HCT116 (cell line): ENCODE results near the gene TIAM1. TPM values are rescaled to one million over a fixed set of nuclear protein-coding genes. Genes with fewer than 3 reads are reported as not detected.

Source experiments
- ATAC-seq: fragments of 200-7000 bp; cut with Tn5 transposase; 2 replicates; pipeline ENCODE4 v1.9.1; 2020; ENCODE audit warnings: mild to moderate bottlenecking, moderate library complexity
- BruUV-seq: library from RNA; stranded (reverse); fragments of 400-500 nt; replicated peaks from 2 replicates; lab custom pipeline; 2021; lab: Mats Ljungman, UMichigan
- CTCF ChIA-PET: fragments of 300-600 bp; sonication (Branson Sonifier 250); formaldehyde crosslinking; loops from one replicate; lab custom pipeline; 2021; ENCODE audit warnings: antibody characterized with exemption; lab: Charles Lee
- POLR2A ChIA-PET: fragments of 300-600, 350-600 bp; sonication (Branson Sonifier 250); formaldehyde crosslinking; loops from one replicate; lab custom pipeline; 2021; ENCODE audit warnings: antibody characterized with exemption; lab: Charles Lee
- RAD21 ChIA-PET, 2 experiments: fragments of 300-600 bp; sonication (Branson Sonifier 250); formaldehyde crosslinking; loops; one replicate each; lab custom pipeline; 2023; ENCODE audit warnings: low total read pairs in 2 of 2; ENCODE audit not compliant: uncharacterized antibody in 2 of 2, unreplicated experiment in 2 of 2, low non-redundant PET in 1 of 2; lab: Charles Lee
- DNase-seq: peaks from one replicate; pipeline ENCODE4 v3.0.0-alpha.2; 2010; ENCODE audit warnings: low read depth, low spot score
- H2AFZ ChIP-seq: fragments of 200-600 bp; shearing (Covaris generic), sonication (generic); 2 replicates; pipeline ENCODE4 v1.6.1; 2017; ENCODE audit warnings: low read depth, mixed run types, mixed read lengths, antibody characterized with exemption, low read length; ENCODE audit not compliant: poor library complexity, severe bottlenecking
- H3K27ac ChIP-seq: 2 replicates; pipeline ENCODE4 v1.5.1; 2012; ENCODE audit warnings: low read depth, low read length
- H3K27me3 ChIP-seq: fragments of 200-600 bp; sonication (generic); 2 replicates; pipeline ENCODE4 v1.6.1; 2016; ENCODE audit warnings: mixed run types, low read length, mixed read lengths; ENCODE audit not compliant: insufficient read depth
- H3K36me3 ChIP-seq, 2 experiments: fragments of 200-500 bp in 1 of 2; fragments of 200-600 bp in 1 of 2; sonication (Bioruptor generic) in 1 of 2; sonication (generic) in 1 of 2; 2 replicates each; pipeline versions ENCODE4 v1.5.1 to v1.6.1; 2014 to 2016; ENCODE audit warnings: low read length in 2 of 2, inconsistent platforms in 1 of 2, mixed read lengths in 1 of 2, mixed run types in 1 of 2; ENCODE audit not compliant: insufficient read depth in 2 of 2, control insufficient read depth in 1 of 2
- H3K4me1 ChIP-seq, 2 experiments: fragments of 200-600 bp in 1 of 2; sonication (generic) in 1 of 2; 2 replicates each; pipeline versions ENCODE4 v1.5.1 to v1.6.1; 2012 to 2017; ENCODE audit warnings: low read length in 2 of 2, inconsistent platforms in 1 of 2, mild to moderate bottlenecking in 1 of 2, mixed read lengths in 1 of 2, mixed run types in 1 of 2, moderate library complexity in 1 of 2; ENCODE audit not compliant: insufficient read depth in 2 of 2, control insufficient read depth in 1 of 2
- H3K4me2 ChIP-seq: fragments of 200-600 bp; sonication (generic); 2 replicates; pipeline ENCODE4 v1.6.1; 2017; ENCODE audit warnings: mixed run types, low read length, mixed read lengths
- H3K4me3 ChIP-seq, 2 experiments: fragments of 200-600 bp in 1 of 2; sonication (generic) in 1 of 2; replicated peaks in 1 of 2; 2 replicates each; pipeline ENCODE4 v1.5.1; 2011 to 2016; ENCODE audit warnings: low read length in 2 of 2, control low read depth in 1 of 2, low read depth in 1 of 2, mild to moderate bottlenecking in 1 of 2, mixed read lengths in 1 of 2, mixed run types in 1 of 2
- H3K79me2 ChIP-seq: fragments of 200-600 bp; sonication (generic); 2 replicates; pipeline ENCODE4 v1.6.1; 2017; ENCODE audit warnings: mild to moderate bottlenecking, mixed run types, low read length, moderate library complexity, mixed read lengths; ENCODE audit not compliant: insufficient read depth
- H3K9ac ChIP-seq: fragments of 200-600 bp; sonication (generic); 2 replicates; pipeline ENCODE4 v1.6.1; 2016; ENCODE audit warnings: low read length, mixed read lengths
- H3K9me2 ChIP-seq: fragments of 200-600 bp; sonication (generic), shearing (Covaris generic); 2 replicates; pipeline ENCODE4 v1.6.1; 2017; ENCODE audit warnings: mixed run types, mild to moderate bottlenecking, moderate library complexity; ENCODE audit not compliant: insufficient read depth
- H3K9me3 ChIP-seq, 2 experiments: fragments of 200-500 bp in 1 of 2; fragments of 200-600 bp in 1 of 2; sonication (Bioruptor generic) in 1 of 2; sonication (generic) in 1 of 2; 2 replicates each; pipeline ENCODE4 v1.6.1; 2014 to 2017; ENCODE audit warnings: low read length in 2 of 2, mixed read lengths in 2 of 2, inconsistent platforms in 1 of 2, low read depth in 1 of 2, mild to moderate bottlenecking in 1 of 2, mixed run types in 1 of 2, moderate library complexity in 1 of 2; ENCODE audit not compliant: control insufficient read depth in 1 of 2, insufficient read depth in 1 of 2
- H4K20me1 ChIP-seq: fragments of 200-600 bp; sonication (generic), shearing (Covaris generic); 2 replicates; pipeline ENCODE4 v1.6.1; 2017; ENCODE audit warnings: mixed run types, mild to moderate bottlenecking, moderate library complexity; ENCODE audit not compliant: insufficient read depth
- CEBPB ChIP-seq: IDR thresholded peaks from 2 replicates; pipeline ENCODE4 v1.6.1; 2012; ENCODE audit warnings: low read depth
- EGR1 ChIP-seq: IDR thresholded peaks from 2 replicates; pipeline ENCODE4 v1.6.1; 2012; ENCODE audit warnings: low read depth
- ELF1 ChIP-seq: IDR thresholded peaks from 2 replicates; pipeline ENCODE4 v1.6.1; 2012; ENCODE audit warnings: low read depth, borderline replicate concordance
- EZH2 ChIP-seq: fragments of 200-600 bp; sonication (generic); IDR thresholded peaks from 2 replicates; pipeline ENCODE4 v1.6.1; 2017; ENCODE audit warnings: antibody characterized with exemption, mixed run types
- EZH2phosphoT487 ChIP-seq: fragments of 200-600 bp; IDR thresholded peaks from 2 replicates; pipeline ENCODE4 v1.6.1; 2018; ENCODE audit warnings: antibody characterized with exemption, borderline replicate concordance
- FOSL1 ChIP-seq: IDR thresholded peaks from 2 replicates; pipeline ENCODE4 v1.6.1; 2012; ENCODE audit warnings: low read depth
- JUND ChIP-seq: IDR thresholded peaks from 2 replicates; pipeline ENCODE4 v1.6.1; 2012
- MAX ChIP-seq: IDR thresholded peaks from 2 replicates; pipeline ENCODE4 v1.6.1; 2012
- POLR2AphosphoS5 ChIP-seq: IDR thresholded peaks from 2 replicates; pipeline ENCODE4 v1.6.1; 2011; ENCODE audit warnings: mild to moderate bottlenecking, low read depth, low read length, moderate library complexity
- RAD21 ChIP-seq: IDR thresholded peaks from 2 replicates; pipeline ENCODE4 v1.6.1; 2012; ENCODE audit warnings: low read depth, mild to moderate bottlenecking
- SIN3A ChIP-seq: IDR thresholded peaks from 2 replicates; pipeline ENCODE4 v1.6.1; 2012; ENCODE audit warnings: low read depth
- TCF7L2 ChIP-seq: IDR thresholded peaks from 2 replicates; pipeline ENCODE4 v1.7.0; 2011; ENCODE audit warnings: borderline replicate concordance, inconsistent platforms; ENCODE audit not compliant: insufficient read depth, insufficient read length; ENCODE audit errors: extremely low read depth
- YY1 ChIP-seq: IDR thresholded peaks from 2 replicates; pipeline ENCODE4 v1.6.1; 2011; ENCODE audit warnings: low read length, low read depth, moderate library complexity, mild to moderate bottlenecking; ENCODE audit not compliant: insufficient replicate concordance; ENCODE audit errors: extremely low read depth
- ZBTB33 ChIP-seq: IDR thresholded peaks from 2 replicates; pipeline ENCODE4 v1.6.1; 2011; ENCODE audit warnings: mild to moderate bottlenecking, low read length, moderate library complexity; ENCODE audit not compliant: insufficient replicate concordance; ENCODE audit errors: extremely low read depth
- ZFX ChIP-seq: fragments of 450-650 bp; IDR thresholded peaks from 2 replicates; pipeline ENCODE4 v1.6.1; 2017
- ZNF274 ChIP-seq: fragments of 200-500 bp; sonication (Bioruptor generic); IDR thresholded peaks from 2 replicates; pipeline ENCODE4 v1.6.1; 2014; ENCODE audit warnings: mild to moderate bottlenecking, low read depth, low read length, inconsistent platforms
- intact Hi-C: fragments of 100-400 bp; cut with micrococcal nuclease; formaldehyde crosslinking; loops from 2 replicates; pipeline ENCODE4 v1.10.0; 2022
- total RNA-seq: library from RNA; stranded (reverse); gene quantifications from one replicate; pipeline ENCODE4 v1.2.1, GENCODE V29; 2021; ENCODE audit not compliant: unreplicated experiment
- TF ChIP-seq, protein P1 (sequence below): IDR thresholded peaks from 2 replicates; pipeline ENCODE4 v1.6.1; 2012

Gene TIAM1
- total RNA-seq, 1 experiment from 2014 or later: 47.8 TPM

GRCh38 chr21:31356440-31356839, 12.4 kb upstream of the TIAM1 start:
- peaks cover 72 to 86% of the 10 kb centered on the region in 2 experiments for H3K4me1 ChIP-seq
- CTCF ChIA-PET: no interaction called here
- H3K9me3 ChIP-seq: no peaks in the 10 kb centered on the region
- H3K79me2 ChIP-seq: peaks cover 5% of the 10 kb centered on the region; the same call in 1 of the 2 replicates
- no peaks in the 10 kb centered on the region for H4K20me1 ChIP-seq
- DNase-seq (no peak), ATAC-seq (no peak)
- intact Hi-C loops: no loop called here
- H3K9ac ChIP-seq: 0 out of 2 replicates have a peak overlapping the region, but pooled peaks have one; percentile 60
- H3K4me3 ChIP-seq: no peak overlapping the region
- H2AFZ ChIP-seq: no peak overlapping the region
- no peaks in the 10 kb centered on the region for H3K9me2 ChIP-seq
- no peaks in the 10 kb centered on the region for H3K36me3 ChIP-seq
- H3K27me3 ChIP-seq: no peaks in the 10 kb centered on the region
- peak overlapping the region; percentile 36; the same call in 1 of the 2 replicates for H3K4me2 ChIP-seq
- RAD21 ChIA-PET: no interaction called here
- BruUV-seq: no TSS peak
- no peak for TF ChIP-seq TCF7L2
- TF ChIP-seq CEBPB: no peak
- no peak for TF ChIP-seq POLR2AphosphoS5
- TF ChIP-seq FOSL1: no peak
- no peak for TF ChIP-seq EGR1
- TF ChIP-seq RAD21: no peak
- TF ChIP-seq EZH2phosphoT487: no peak
- TF ChIP-seq ZNF274: no peak
- TF ChIP-seq YY1: no peak
- TF ChIP-seq MAX: no peak
- no peak for TF ChIP-seq JUND
- TF ChIP-seq ZFX: no peak
- no peak for TF ChIP-seq ZBTB33
- no peak for TF ChIP-seq ELF1
- TF ChIP-seq SIN3A: no peak
- TF ChIP-seq EZH2: no peak
- TF ChIP-seq, protein P1, sequence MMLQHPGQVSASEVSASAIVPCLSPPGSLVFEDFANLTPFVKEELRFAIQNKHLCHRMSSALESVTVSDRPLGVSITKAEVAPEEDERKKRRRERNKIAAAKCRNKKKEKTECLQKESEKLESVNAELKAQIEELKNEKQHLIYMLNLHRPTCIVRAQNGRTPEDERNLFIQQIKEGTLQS: no peak
- TF ChIP-seq, all 23 proteins: peak for 0
- POLR2A ChIA-PET: no interaction called here
- H3K27ac ChIP-seq: peak overlapping the region; percentile 100
